ENCODE data around the gene SEZ6.

SEZ6 gene, protein sequence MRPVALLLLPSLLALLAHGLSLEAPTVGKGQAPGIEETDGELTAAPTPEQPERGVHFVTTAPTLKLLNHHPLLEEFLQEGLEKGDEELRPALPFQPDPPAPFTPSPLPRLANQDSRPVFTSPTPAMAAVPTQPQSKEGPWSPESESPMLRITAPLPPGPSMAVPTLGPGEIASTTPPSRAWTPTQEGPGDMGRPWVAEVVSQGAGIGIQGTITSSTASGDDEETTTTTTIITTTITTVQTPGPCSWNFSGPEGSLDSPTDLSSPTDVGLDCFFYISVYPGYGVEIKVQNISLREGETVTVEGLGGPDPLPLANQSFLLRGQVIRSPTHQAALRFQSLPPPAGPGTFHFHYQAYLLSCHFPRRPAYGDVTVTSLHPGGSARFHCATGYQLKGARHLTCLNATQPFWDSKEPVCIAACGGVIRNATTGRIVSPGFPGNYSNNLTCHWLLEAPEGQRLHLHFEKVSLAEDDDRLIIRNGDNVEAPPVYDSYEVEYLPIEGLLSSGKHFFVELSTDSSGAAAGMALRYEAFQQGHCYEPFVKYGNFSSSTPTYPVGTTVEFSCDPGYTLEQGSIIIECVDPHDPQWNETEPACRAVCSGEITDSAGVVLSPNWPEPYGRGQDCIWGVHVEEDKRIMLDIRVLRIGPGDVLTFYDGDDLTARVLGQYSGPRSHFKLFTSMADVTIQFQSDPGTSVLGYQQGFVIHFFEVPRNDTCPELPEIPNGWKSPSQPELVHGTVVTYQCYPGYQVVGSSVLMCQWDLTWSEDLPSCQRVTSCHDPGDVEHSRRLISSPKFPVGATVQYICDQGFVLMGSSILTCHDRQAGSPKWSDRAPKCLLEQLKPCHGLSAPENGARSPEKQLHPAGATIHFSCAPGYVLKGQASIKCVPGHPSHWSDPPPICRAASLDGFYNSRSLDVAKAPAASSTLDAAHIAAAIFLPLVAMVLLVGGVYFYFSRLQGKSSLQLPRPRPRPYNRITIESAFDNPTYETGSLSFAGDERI

DNA sequence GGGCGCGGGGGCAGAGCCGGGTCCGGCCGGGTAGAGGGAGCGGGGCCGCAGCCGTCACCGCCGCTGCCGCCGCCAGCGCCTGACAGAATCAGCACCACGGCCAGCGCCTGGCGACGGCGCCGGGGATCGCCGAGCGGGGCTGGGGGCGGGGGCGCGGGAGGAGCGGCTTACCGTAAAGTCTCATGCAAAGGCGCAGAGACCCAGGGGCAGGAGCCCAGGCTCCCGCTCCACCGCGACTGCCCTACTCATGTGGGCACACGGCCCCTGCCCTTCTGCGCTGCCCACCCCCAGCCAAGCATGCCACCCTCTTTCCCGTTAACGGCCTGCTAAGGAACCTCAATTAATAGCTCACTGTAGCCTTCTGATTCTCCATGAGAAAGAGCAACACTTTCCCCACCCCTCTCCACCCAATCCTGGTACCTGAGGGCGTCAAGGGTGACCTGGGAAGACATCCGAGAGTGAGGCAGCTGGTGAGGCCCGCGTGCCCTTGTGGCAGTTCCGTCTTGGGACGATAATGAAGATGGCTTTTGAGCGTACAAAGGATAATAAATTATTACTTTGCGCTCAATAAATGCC lies at the start of gene SEZ6:
Gene SEZ6, minus strand, starts transcription at position 98 of the 576 bp plus-strand sequence. CDS start 164 bp downstream, outside the sequence.
- Histone ChIP-seq H3K27ac (ENCODE audit: low read depth, low read length) (no peak within 1 kb of the TSS), H3K27me3 (ENCODE audit: control insufficient read depth, insufficient read depth, low read length) (peaks cover 23% of the 10 kb centered on the region), H3K9ac (ENCODE audit: low read length) (no peak within 1 kb of the TSS), H3K4me1 (ENCODE audit: control insufficient read depth, insufficient read depth, low read length) (no peaks in the 10 kb centered on the region), H3K4me3 (ENCODE audit: low read length) (no peak within 1 kb of the TSS), H3K36me3 (ENCODE audit: control insufficient read depth, insufficient read depth, low read length) (no peaks in the 10 kb centered on the region)

DNA sequence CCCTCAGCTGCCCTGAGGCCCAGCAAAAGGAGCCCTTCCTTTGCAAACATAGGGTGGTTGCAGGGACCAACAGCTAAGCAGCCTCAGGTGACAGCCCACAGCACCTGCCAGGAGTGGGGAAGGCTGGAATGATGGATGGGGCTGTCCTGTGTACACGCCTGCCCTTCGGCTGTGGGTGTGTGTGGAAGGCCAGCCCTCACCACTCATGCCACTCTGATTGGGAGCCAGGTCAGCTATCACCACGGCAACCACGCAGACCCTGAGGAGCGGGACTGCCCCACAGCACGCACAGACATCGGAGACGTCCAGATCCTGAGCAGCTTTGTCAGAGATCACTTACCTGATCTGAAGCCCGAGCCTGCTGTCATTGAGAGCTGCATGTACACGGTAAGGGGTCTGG lies 49.0 kb upstream of the SEZ6 start:
- H3K4me1 ChIP-seq (ENCODE audit: control insufficient read depth, insufficient read depth, low read length) = no peaks in the 10 kb centered on the region
- H3K36me3 ChIP-seq (ENCODE audit: control insufficient read depth, insufficient read depth, low read length) = no peaks in the 10 kb centered on the region
- H3K27ac ChIP-seq (ENCODE audit: low read depth, low read length) = no peak overlapping the region

DNA sequence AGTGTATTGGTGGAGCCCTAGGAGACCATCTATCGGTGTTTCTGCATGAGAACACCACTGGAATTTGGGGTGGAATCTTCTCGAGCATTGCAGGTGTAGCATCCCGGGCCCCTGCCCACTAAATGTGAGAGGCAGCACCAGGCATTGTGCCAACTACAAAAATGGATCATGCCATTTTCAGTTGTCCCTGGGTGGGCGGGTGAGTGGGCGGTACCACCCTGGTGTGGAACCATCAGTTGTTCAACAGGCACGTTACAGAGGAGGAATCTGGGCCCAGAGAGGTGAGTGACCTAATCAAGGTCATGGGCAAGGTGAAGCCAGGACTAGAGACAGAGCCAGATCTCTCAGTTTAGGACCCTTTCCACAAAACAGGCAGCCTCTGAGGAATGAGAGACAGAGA lies 45.9 kb upstream of the SEZ6 start:
- Histone ChIP-seq H3K36me3 (ENCODE audit: control insufficient read depth, insufficient read depth, low read length) (no peaks in the 10 kb centered on the region), H3K4me1 (ENCODE audit: control insufficient read depth, insufficient read depth, low read length) (no peaks in the 10 kb centered on the region), H3K27me3 (ENCODE audit: control insufficient read depth, insufficient read depth, low read length) (no peaks in the 10 kb centered on the region), H3K9ac (ENCODE audit: low read length) (no peak overlapping the region), H3K4me3 (ENCODE audit: low read length) (no peak overlapping the region), H3K27ac (ENCODE audit: low read depth, low read length) (no peak overlapping the region)

More for the DNA sequence above, 49.0 kb upstream of the SEZ6 start:
- H3K4me3 ChIP-seq (ENCODE audit: low read length) = no peak overlapping the region
- H3K9ac ChIP-seq (ENCODE audit: low read length) = no peak overlapping the region
- H3K27me3 ChIP-seq (ENCODE audit: control insufficient read depth, insufficient read depth, low read length) = no peaks in the 10 kb centered on the region

- Histone ChIP-seq H3K27me3 (ENCODE audit: control insufficient read depth, insufficient read depth, low read length) (no peaks in the 10 kb centered on the region), H3K4me1 (ENCODE audit: control insufficient read depth, insufficient read depth, low read length) (no peaks in the 10 kb centered on the region), H3K36me3 (ENCODE audit: control insufficient read depth, insufficient read depth, low read length) (no peaks in the 10 kb centered on the region), H3K9ac (ENCODE audit: low read length) (no peak overlapping the region), H3K4me3 (ENCODE audit: low read length) (no peak overlapping the region), H3K27ac (ENCODE audit: low read depth, low read length) (no peak overlapping the region)
Measured at GRCh38 chr17:29051194-29051593, 45.4 kb upstream of the SEZ6 start.

DNA sequence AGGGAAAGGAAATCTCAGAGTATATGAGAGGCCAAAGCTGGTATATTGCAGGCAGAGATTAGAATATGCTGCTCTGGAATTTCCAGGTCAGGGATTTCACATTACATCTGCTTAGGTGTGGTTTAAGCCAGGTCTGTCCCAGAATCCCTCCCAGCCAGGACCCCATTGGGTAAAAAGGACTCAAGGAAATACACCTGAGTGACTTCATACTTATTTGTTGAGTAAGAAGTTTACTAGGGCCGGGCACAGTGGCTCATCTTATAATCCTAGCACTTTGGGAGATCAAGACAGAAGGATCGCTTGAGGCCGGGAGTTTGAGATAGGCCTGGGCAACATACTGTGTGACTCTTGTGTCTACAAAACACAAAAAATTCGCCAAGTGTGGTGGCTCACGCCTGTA lies 44.3 kb upstream of the SEZ6 start:
- Histone ChIP-seq H3K4me1 (ENCODE audit: control insufficient read depth, insufficient read depth, low read length) (no peaks in the 10 kb centered on the region), H3K36me3 (ENCODE audit: control insufficient read depth, insufficient read depth, low read length) (no peaks in the 10 kb centered on the region), H3K4me3 (ENCODE audit: low read length) (no peak overlapping the region), H3K27ac (ENCODE audit: low read depth, low read length) (no peak overlapping the region), H3K9ac (ENCODE audit: low read length) (no peak overlapping the region), H3K27me3 (ENCODE audit: control insufficient read depth, insufficient read depth, low read length) (no peaks in the 10 kb centered on the region)

GRCh38 chr17:29049541-29050145 lies 43.8 kb upstream of the SEZ6 start:
- H3K27ac ChIP-seq (ENCODE audit: low read depth, low read length) = no peak overlapping the region
- no peaks in the 10 kb centered on the region for H3K27me3 ChIP-seq (ENCODE audit: control insufficient read depth, insufficient read depth, low read length)
- H3K36me3 ChIP-seq (ENCODE audit: control insufficient read depth, insufficient read depth, low read length) = no peaks in the 10 kb centered on the region
- no peaks in the 10 kb centered on the region for H3K4me1 ChIP-seq (ENCODE audit: control insufficient read depth, insufficient read depth, low read length)
- no peak overlapping the region for H3K4me3 ChIP-seq (ENCODE audit: low read length)
- no peak overlapping the region for H3K9ac ChIP-seq (ENCODE audit: low read length)

- H3K4me3 ChIP-seq (ENCODE audit: low read length) = no peak overlapping the region
- no peaks in the 10 kb centered on the region for H3K4me1 ChIP-seq (ENCODE audit: control insufficient read depth, insufficient read depth, low read length)
- no peak overlapping the region for H3K27ac ChIP-seq (ENCODE audit: low read depth, low read length)
- H3K27me3 ChIP-seq (ENCODE audit: control insufficient read depth, insufficient read depth, low read length) = no peaks in the 10 kb centered on the region
- H3K36me3 ChIP-seq (ENCODE audit: control insufficient read depth, insufficient read depth, low read length) = no peaks in the 10 kb centered on the region
- H3K9ac ChIP-seq (ENCODE audit: low read length) = no peak overlapping the region
Measured at GRCh38 chr17:29048440-29049368, 42.9 kb upstream of the SEZ6 start.

- H3K4me3 ChIP-seq (ENCODE audit: low read length) = no peak overlapping the region
- H3K9ac ChIP-seq (ENCODE audit: low read length) = no peak overlapping the region
- peaks cover 2% of the 10 kb centered on the region for H3K27me3 ChIP-seq (ENCODE audit: control insufficient read depth, insufficient read depth, low read length)
- H3K36me3 ChIP-seq (ENCODE audit: control insufficient read depth, insufficient read depth, low read length) = no peaks in the 10 kb centered on the region
- no peaks in the 10 kb centered on the region for H3K4me1 ChIP-seq (ENCODE audit: control insufficient read depth, insufficient read depth, low read length)
- no peak overlapping the region for H3K27ac ChIP-seq (ENCODE audit: low read depth, low read length)
Measured at GRCh38 chr17:29046473-29046839, 40.6 kb upstream of the SEZ6 start.

DNA sequence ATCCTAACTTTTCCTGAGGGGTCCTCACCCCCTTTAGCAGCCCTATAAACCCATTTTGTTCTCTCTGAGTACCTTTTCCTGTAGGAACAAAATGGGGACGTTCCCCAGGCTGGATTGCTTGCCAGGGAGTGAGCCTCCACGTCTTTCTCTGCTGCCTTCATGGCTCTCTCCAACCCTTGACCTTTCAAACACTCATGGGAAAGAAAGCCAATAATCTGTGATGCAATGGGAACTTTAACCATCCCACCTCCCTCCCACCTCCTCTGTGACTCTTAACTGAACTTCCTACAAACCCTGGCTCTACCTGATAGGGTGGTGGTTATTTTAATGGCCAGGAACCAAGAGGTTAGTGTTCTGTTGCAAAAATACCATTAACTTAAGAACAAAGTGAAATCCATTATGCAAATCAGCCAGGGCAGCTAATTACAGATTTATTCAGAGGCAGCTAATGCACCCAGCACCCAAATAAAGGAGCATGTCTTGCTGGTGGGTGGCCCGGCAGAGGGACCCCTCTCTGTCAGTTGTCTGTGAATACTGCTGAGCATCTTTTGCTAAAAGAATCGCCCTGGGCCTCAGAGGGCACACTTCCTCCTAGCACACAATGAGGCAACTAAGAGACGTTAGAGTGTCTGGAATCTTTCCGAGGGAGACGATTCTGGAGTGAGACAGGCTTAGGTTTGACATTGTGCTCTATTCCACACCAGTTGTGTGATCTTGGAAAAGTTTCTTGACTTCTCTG lies 40.1 kb upstream of the SEZ6 start:
- H3K27me3 ChIP-seq (ENCODE audit: control insufficient read depth, insufficient read depth, low read length) = peaks cover 2% of the 10 kb centered on the region
- H3K27ac ChIP-seq (ENCODE audit: low read depth, low read length) = no peak overlapping the region
- no peaks in the 10 kb centered on the region for H3K4me1 ChIP-seq (ENCODE audit: control insufficient read depth, insufficient read depth, low read length)
- H3K9ac ChIP-seq (ENCODE audit: low read length) = no peak overlapping the region
- no peaks in the 10 kb centered on the region for H3K36me3 ChIP-seq (ENCODE audit: control insufficient read depth, insufficient read depth, low read length)
- no peak overlapping the region for H3K4me3 ChIP-seq (ENCODE audit: low read length)

- Histone ChIP-seq H3K9ac (ENCODE audit: low read length) (no peak overlapping the region), H3K27me3 (ENCODE audit: control insufficient read depth, insufficient read depth, low read length) (peaks cover 2% of the 10 kb centered on the region), H3K27ac (ENCODE audit: low read depth, low read length) (no peak overlapping the region), H3K36me3 (ENCODE audit: control insufficient read depth, insufficient read depth, low read length) (no peaks in the 10 kb centered on the region), H3K4me1 (ENCODE audit: control insufficient read depth, insufficient read depth, low read length) (no peaks in the 10 kb centered on the region), H3K4me3 (ENCODE audit: low read length) (no peak overlapping the region)
Measured at GRCh38 chr17:29045026-29045425, 39.2 kb upstream of the SEZ6 start.
